A549 (cell line): ENCODE measurements around the gene DUSP28. TPM values are rescaled to one million over a fixed set of nuclear protein-coding genes. Genes with fewer than 3 reads are reported as not detected.
"Not testable (repeated sequence)": the region's sequence is repeated elsewhere in the genome, so short reads cannot be mapped to it uniquely, and the experiment has no call there.

Source experiments
- ATAC-seq, 2 experiments: fragments of 200-7000 bp in 1 of 2; fragments of >200 bp in 1 of 2; cut with Nextera tagmentation in 1 of 2; cut with Tn5 transposase in 1 of 2; 3 replicates each; pipeline versions ENCODE4 v1.8.0 to v1.9.1; 2018 to 2020; ENCODE audit warnings: mild to moderate bottlenecking in 1 of 2, moderate library complexity in 1 of 2
- CTCF ChIA-PET: fragments of 300-600 bp; sonication (Branson Sonifier 250); formaldehyde crosslinking; extraction: SDS; loops from one replicate; lab custom pipeline; 2021; ENCODE audit warnings: antibody characterized with exemption, inconsistent platforms; lab: Yijun Ruan, JAX
- POLR2A ChIA-PET: fragments of 350-600 bp; formaldehyde crosslinking; extraction: SDS; loops from one replicate; lab custom pipeline; 2021; ENCODE audit warnings: antibody characterized with exemption, inconsistent platforms; lab: Yijun Ruan, JAX
- DNase-seq, 2 experiments: peaks; one replicate each; pipeline versions ENCODE4 v3.0.0 to v3.0.0-alpha.2; 2011 to 2016; ENCODE audit warnings: low read depth in 1 of 2, low spot score in 1 of 2
- FAIRE-seq: peaks from 2 replicates; lab custom pipeline; 2011; peaks lifted over from hg19 to GRCh38; lab: Jason Lieb, UNC
- H3K27ac ChIP-seq, 2 experiments: fragments of >200 bp; sonication (Bioruptor Twin); formaldehyde crosslinking; 3 replicates each; pipeline ENCODE4 v1.5.1; 2016 to 2017
- H3K4me1 ChIP-seq: fragments of >200 bp; sonication (Bioruptor Twin); formaldehyde crosslinking; 3 replicates; pipeline ENCODE4 v1.6.1; 2016
- H3K4me2 ChIP-seq: fragments of >200 bp; sonication (Bioruptor Twin); formaldehyde crosslinking; 3 replicates; pipeline ENCODE4 v1.6.1; 2016
- H3K4me3 ChIP-seq: fragments of >200 bp; sonication (Bioruptor Twin); formaldehyde crosslinking; 3 replicates; pipeline ENCODE4 v1.5.1; 2016
- H3K9me3 ChIP-seq: fragments of >200 bp; sonication (Bioruptor Twin); formaldehyde crosslinking; 3 replicates; pipeline ENCODE4 v1.6.1; 2016
- BHLHE40 ChIP-seq: IDR thresholded peaks from 2 replicates; pipeline ENCODE4 v1.6.1; 2012; ENCODE audit warnings: low read depth, low read length, inconsistent platforms
- CBX8 ChIP-seq: fragments of 200-600 bp; sonication (generic); IDR thresholded peaks from 2 replicates; pipeline ENCODE4 v1.6.1; 2016
- ESRRA ChIP-seq: fragments of 150-350 bp; IDR thresholded peaks from 2 replicates; pipeline ENCODE4 v1.6.1; 2014; ENCODE audit warnings: mild to moderate bottlenecking, low read length, borderline replicate concordance
- FOSL2 ChIP-seq, 2 experiments: fragments of 450-650 bp in 1 of 2; fragments of >200 bp in 1 of 2; sonication (Bioruptor Twin) in 1 of 2; formaldehyde crosslinking; IDR thresholded peaks; 2 replicates each; pipeline versions ENCODE4 v1.5.0 to v1.6.1; 2016 to 2020; ENCODE audit warnings: mild to moderate bottlenecking in 1 of 2, moderate library complexity in 1 of 2
- FOXS1 ChIP-seq: fragments of 250-450 bp; sonication (Bioruptor Pico); IDR thresholded peaks from 2 replicates; pipeline ENCODE4 v1.5.0; 2020; ENCODE audit warnings: mild to moderate bottlenecking, moderate library complexity
- GATA3 ChIP-seq: IDR thresholded peaks from 2 replicates; pipeline ENCODE4 v1.6.1; 2012; ENCODE audit warnings: borderline replicate concordance
- KDM1A ChIP-seq: fragments of 200-600 bp; sonication (generic); IDR thresholded peaks from 2 replicates; pipeline ENCODE4 v1.6.1; 2016; ENCODE audit warnings: low read depth, mild to moderate bottlenecking
- KDM5A ChIP-seq: fragments of 200-600 bp; sonication (generic); IDR thresholded peaks from 2 replicates; pipeline ENCODE4 v1.6.1; 2016; ENCODE audit warnings: antibody characterized with exemption, mild to moderate bottlenecking
- MAFK ChIP-seq: fragments of 450-650 bp; IDR thresholded peaks from 2 replicates; pipeline ENCODE4 v1.6.1; 2014; ENCODE audit not compliant: partially characterized antibody
- MYC ChIP-seq: IDR thresholded peaks from 2 replicates; pipeline ENCODE4 v1.6.1; 2012; ENCODE audit warnings: mild to moderate bottlenecking, inconsistent platforms, low read length, improper control_type of control experiment, borderline replicate concordance
- POLR2A ChIP-seq: IDR thresholded peaks from 2 replicates; pipeline ENCODE4 v1.6.1; 2012; ENCODE audit warnings: mild to moderate bottlenecking, low read length
- RAD21 ChIP-seq, 2 experiments: fragments of >200 bp in 1 of 2; sonication (Bioruptor Twin) in 1 of 2; formaldehyde crosslinking in 1 of 2; IDR thresholded peaks in 1 of 2; conservative IDR thresholded peaks in 1 of 2; 2 replicates in 1 of 2; 3 replicates in 1 of 2; pipeline ENCODE4 v1.6.1; 2012 to 2018; ENCODE audit warnings: inconsistent platforms in 1 of 2
- REST ChIP-seq: fragments of 200-600 bp; sonication (generic); IDR thresholded peaks from 2 replicates; pipeline ENCODE4 v1.6.1; 2016; ENCODE audit warnings: antibody characterized with exemption, mild to moderate bottlenecking, moderate library complexity
- RFX5 ChIP-seq: fragments of 450-650 bp; IDR thresholded peaks from 2 replicates; pipeline ENCODE4 v1.7.1; 2014; ENCODE audit warnings: antibody characterized with exemption, mild to moderate bottlenecking, moderate library complexity
- ZSCAN20 ChIP-seq: fragments of 250-450 bp; sonication (Bioruptor Pico); IDR thresholded peaks from 2 replicates; pipeline ENCODE4 v1.8.0; 2022; ENCODE audit warnings: mild to moderate bottlenecking, moderate library complexity
- WGBS: methylation state at CpG from one replicate; pipeline ENCODE4 v1.1.6; 2017; ENCODE audit errors: missing lambda C conversion rate; 5-methylcytosine and 5-hydroxymethylcytosine counted together
- polyA plus RNA-seq, 4 experiments: library from polyadenylated mRNA; depleted of rRNA in 3 of 4; stranded (reverse); fragments of >200 nt; fragmentation: RNase III in 1 of 4; extraction: RNeasy Plus Mini Kit Qiagen cat#74134 plus additional on column Dnase treatment in 1 of 4; gene quantifications; 2 replicates in 3 of 4; 3 replicates in 1 of 4; pipeline ENCODE4 v1.2.3, GENCODE V29; 2011 to 2017
- TF ChIP-seq, protein P1 (sequence below): fragments of 250-450 bp; sonication (Bioruptor Pico); IDR thresholded peaks from 2 replicates; pipeline ENCODE4 v1.5.0; 2020; ENCODE audit warnings: low read depth, mild to moderate bottlenecking, moderate library complexity
- TF ChIP-seq, protein P2 (sequence below): fragments of >200 bp; sonication (Bioruptor Twin); formaldehyde crosslinking; IDR thresholded peaks from 3 replicates; pipeline ENCODE4 v1.6.1; 2016
- TF ChIP-seq, protein P3 (sequence below): fragments of 450-650 bp; IDR thresholded peaks from 2 replicates; pipeline ENCODE4 v1.6.1; 2014; ENCODE audit warnings: antibody characterized with exemption

DUSP28 gene
- polyA plus RNA-seq, 2 of the 4 experiments (the other 2 are of a cell fraction), result 5.2 to 14.3 TPM

GRCh38 chr2:240532031-240532775 lies 28.0 kb upstream of the DUSP28 start (continued):
- TF ChIP-seq KDM1A (peak; percentile 10; the same call in 1 of the 2 replicates), FOXS1 (no peak), ZSCAN20 (CRISPR knock-in tag) (no peak), GATA3 (no peak), MAFK (peak; percentile 30)

- H3K4me2 ChIP-seq, result no peak overlapping the region
- CTCF ChIA-PET, result interaction anchor here (0.6 to 1.8 kb wide), 4 partner anchors 24 to 305 kb away, joined by 3 to 6 read pairs (median 4); no protein-coding TSS in a partner anchor
- no peak for FAIRE-seq
- no peak overlapping the region for H3K27ac ChIP-seq
- no peaks in the 10 kb centered on the region for H3K9me3 ChIP-seq
- POLR2A ChIA-PET, result no interaction called here
- TF ChIP-seq KDM5A (no peak), REST (no peak), CBX8 (no peak), BHLHE40 (no peak), MAFK (no peak), RAD21 (conservative IDR thresholded peaks at IDR 0.05 in 1 of 2, IDR thresholded peaks at IDR 0.05 in 1 of 2) (no peak), MYC (no peak), FOSL2 (IDR thresholded peaks at IDR 0.05) (no peak), FOSL2 (CRISPR knock-in tag; IDR thresholded peaks at IDR 0.05) (no peak), POLR2A (no peak), ESRRA (no peak), RFX5 (no peak)
- TF ChIP-seq, protein P1, sequence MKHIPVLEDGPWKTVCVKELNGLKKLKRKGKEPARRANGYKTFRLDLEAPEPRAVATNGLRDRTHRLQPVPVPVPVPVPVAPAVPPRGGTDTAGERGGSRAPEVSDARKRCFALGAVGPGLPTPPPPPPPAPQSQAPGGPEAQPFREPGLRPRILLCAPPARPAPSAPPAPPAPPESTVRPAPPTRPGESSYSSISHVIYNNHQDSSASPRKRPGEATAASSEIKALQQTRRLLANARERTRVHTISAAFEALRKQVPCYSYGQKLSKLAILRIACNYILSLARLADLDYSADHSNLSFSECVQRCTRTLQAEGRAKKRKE (CRISPR knock-in tag), result no peak
- TF ChIP-seq, protein P2, sequence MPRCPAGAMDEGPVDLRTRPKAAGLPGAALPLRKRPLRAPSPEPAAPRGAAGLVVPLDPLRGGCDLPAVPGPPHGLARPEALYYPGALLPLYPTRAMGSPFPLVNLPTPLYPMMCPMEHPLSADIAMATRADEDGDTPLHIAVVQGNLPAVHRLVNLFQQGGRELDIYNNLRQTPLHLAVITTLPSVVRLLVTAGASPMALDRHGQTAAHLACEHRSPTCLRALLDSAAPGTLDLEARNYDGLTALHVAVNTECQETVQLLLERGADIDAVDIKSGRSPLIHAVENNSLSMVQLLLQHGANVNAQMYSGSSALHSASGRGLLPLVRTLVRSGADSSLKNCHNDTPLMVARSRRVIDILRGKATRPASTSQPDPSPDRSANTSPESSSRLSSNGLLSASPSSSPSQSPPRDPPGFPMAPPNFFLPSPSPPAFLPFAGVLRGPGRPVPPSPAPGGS, result no peak
- TF ChIP-seq, protein P3, sequence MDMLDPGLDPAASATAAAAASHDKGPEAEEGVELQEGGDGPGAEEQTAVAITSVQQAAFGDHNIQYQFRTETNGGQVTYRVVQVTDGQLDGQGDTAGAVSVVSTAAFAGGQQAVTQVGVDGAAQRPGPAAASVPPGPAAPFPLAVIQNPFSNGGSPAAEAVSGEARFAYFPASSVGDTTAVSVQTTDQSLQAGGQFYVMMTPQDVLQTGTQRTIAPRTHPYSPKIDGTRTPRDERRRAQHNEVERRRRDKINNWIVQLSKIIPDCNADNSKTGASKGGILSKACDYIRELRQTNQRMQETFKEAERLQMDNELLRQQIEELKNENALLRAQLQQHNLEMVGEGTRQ, result no peak
- DNase-seq, result no peak
- no peak overlapping the region for H3K4me3 ChIP-seq
- H3K4me1 ChIP-seq, result no peaks in the 10 kb centered on the region
- ATAC-seq, result no peak
- 90% methylated on average over 31 of the region's 43 CpGs for WGBS
Measured at GRCh38 chr2:240538031-240538780, 22.0 kb upstream of the DUSP28 start.

DNA sequence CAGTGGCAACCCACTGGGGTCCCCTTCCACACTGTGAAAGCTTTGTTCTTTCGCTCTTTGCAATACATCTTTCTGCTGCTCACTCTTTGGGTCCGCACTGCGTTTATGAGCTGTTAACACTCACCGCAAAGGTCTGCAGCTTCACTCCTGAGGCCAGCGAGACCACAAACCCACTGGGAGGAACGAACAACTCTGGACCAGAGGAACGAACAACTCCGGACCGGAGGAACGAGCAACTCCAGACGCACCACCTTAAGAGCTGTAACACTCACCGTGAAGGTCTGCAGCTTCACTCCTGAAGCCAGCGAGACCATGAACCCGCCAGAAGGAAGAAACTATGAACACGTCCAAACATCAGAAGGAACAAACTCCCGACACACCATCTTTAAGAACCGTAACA lies 21.1 kb upstream of the DUSP28 start:
- H3K9me3 ChIP-seq, ATAC-seq, FAIRE-seq, POLR2A ChIA-PET, H3K4me2 ChIP-seq, H3K4me1 ChIP-seq, DNase-seq, H3K27ac ChIP-seq, H3K4me3 ChIP-seq: not testable (repeated sequence)
- 97% methylated on average over 17 of the region's 17 CpGs for WGBS
- CTCF ChIA-PET, result interaction anchor here (0.8 to 1.8 kb wide), 3 partner anchors 25 to 306 kb away, joined by 3 to 6 read pairs (median 4); no protein-coding TSS in a partner anchor
